H1 (cell line): ENCODE results near the gene GLG1.

Experiments used
- CTCF ChIP-seq, 3 experiments: IDR thresholded peaks; 1 replicate in 2 of 3; 2 replicates in 1 of 3; pipeline versions ENCODE4 v1.5.1 to v1.6.1; 2011; ENCODE audit warnings: low read length in 3 of 3, mild to moderate bottlenecking in 3 of 3, inconsistent platforms in 2 of 3, low read depth in 1 of 3, moderate library complexity in 1 of 3; ENCODE audit not compliant: insufficient read depth in 1 of 3; ENCODE audit errors: control extremely low read depth in 1 of 3
- EZH2 ChIP-seq: fragments of 200-600 bp; sonication (generic); IDR thresholded peaks from 2 replicates; pipeline ENCODE4 v1.7.1; 2012; ENCODE audit warnings: low read depth, mild to moderate bottlenecking, moderate library complexity, low read length, inconsistent platforms; ENCODE audit not compliant: severe bottlenecking
- KDM4A ChIP-seq: IDR thresholded peaks from one replicate; pipeline ENCODE4 v1.7.1; 2012; ENCODE audit warnings: low read depth, mild to moderate bottlenecking, moderate library complexity, low read length, inconsistent platforms; ENCODE audit not compliant: severe bottlenecking
- NRF1 ChIP-seq: IDR thresholded peaks from 2 replicates; pipeline ENCODE4 v1.6.1; 2011; ENCODE audit warnings: mild to moderate bottlenecking, low read depth, low read length, improper control_type of control experiment
- POLR2A ChIP-seq, 2 experiments: IDR thresholded peaks; 1 replicate in 1 of 2; 2 replicates in 1 of 2; pipeline ENCODE4 v1.6.1; 2011; ENCODE audit warnings: low read depth in 2 of 2, low read length in 2 of 2, mild to moderate bottlenecking in 2 of 2; ENCODE audit errors: control extremely low read depth in 1 of 2
- POLR2AphosphoS5 ChIP-seq: IDR thresholded peaks from 2 replicates; pipeline ENCODE4 v1.6.1; 2011; ENCODE audit warnings: low read depth, low read length
- RAD21 ChIP-seq, 2 experiments: IDR thresholded peaks in 1 of 2; conservative IDR thresholded peaks in 1 of 2; 2 replicates each; pipeline ENCODE4 v1.6.1; 2011; ENCODE audit warnings: low read depth in 2 of 2, low read length in 2 of 2, improper control_type of control experiment in 1 of 2, inconsistent platforms in 1 of 2, mild to moderate bottlenecking in 1 of 2, moderate library complexity in 1 of 2
- RNF2 ChIP-seq: fragments of 200-900, 300-1000 bp; sonication (generic); IDR thresholded peaks from 2 replicates; pipeline ENCODE4 v1.7.1; 2016; ENCODE audit warnings: borderline replicate concordance, low read depth, mild to moderate bottlenecking, antibody characterized with exemption, low read length; ENCODE audit not compliant: poor library complexity, severe bottlenecking; ENCODE audit errors: missing control alignments
- SP1 ChIP-seq: IDR thresholded peaks from 2 replicates; pipeline ENCODE4 v1.6.1; 2011; ENCODE audit warnings: low read depth, low read length
- SP2 ChIP-seq: IDR thresholded peaks from 2 replicates; pipeline ENCODE4 v1.6.1; 2012; ENCODE audit warnings: mild to moderate bottlenecking, low read length, inconsistent platforms
- YY1 ChIP-seq: IDR thresholded peaks from 2 replicates; pipeline ENCODE4 v1.6.1; 2011; ENCODE audit warnings: low read depth, mild to moderate bottlenecking, low read length
- ZNF274 ChIP-seq: IDR thresholded peaks from 2 replicates; pipeline ENCODE4 v1.7.0; 2012; ENCODE audit warnings: low read length, borderline replicate concordance; ENCODE audit errors: extremely low read depth
- TF ChIP-seq, protein P1 (sequence below): IDR thresholded peaks from 2 replicates; pipeline ENCODE4 v1.6.1; 2012; ENCODE audit warnings: low read length, inconsistent platforms

DNA sequence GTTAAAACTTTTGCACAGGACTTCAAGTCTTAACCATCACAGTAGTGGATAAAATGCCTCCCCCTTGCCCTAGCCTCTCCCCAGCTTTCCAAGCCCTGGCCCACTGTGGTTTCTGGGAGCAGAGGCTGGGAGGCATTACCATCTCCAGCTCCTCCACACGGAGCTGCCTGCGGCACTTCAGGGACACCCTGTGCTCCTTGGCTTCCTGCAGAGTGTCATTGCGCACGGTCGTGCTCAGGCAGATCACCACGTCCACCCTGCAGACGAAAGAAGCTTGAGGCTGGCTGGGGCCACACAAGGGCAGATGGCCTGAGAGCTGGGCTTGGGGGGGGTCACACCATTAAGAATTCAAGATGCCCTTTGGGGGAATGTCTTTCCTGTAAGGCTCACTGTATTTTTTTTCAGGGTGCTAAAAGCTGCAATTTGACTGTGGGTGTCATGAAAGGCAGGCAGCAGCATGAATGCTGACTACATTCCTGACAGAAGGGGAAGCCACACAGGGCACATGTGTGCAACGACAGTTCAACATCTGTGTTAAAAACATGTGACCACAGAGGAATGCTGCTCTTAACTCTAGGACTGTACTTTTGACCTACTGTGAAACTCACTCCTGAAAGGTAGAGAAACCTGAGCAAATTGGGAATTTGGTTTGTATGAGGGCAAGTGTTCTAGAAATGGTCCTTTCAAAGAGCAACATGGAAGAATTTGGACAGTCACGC lies 137.9 kb downstream of the GLG1 start:
- TF ChIP-seq POLR2A (IDR thresholded peaks at IDR 0.05; ENCODE audit: control extremely low read depth in 1 of 2, low read depth in 2 of 2, low read length in 2 of 2) (no peak), CTCF (IDR thresholded peaks at IDR 0.05; ENCODE audit: control extremely low read depth in 1 of 3, insufficient read depth in 1 of 3, low read depth in 1 of 3, low read length in 3 of 3) (no peak), ZNF274 (no peak), SP1 (no peak), SP2 (no peak), RAD21 (IDR thresholded peaks at IDR 0.05 in 1 of 2, conservative IDR thresholded peaks at IDR 0.05 in 1 of 2; ENCODE audit: low read depth in 2 of 2, low read length in 2 of 2) (no peak), YY1 (no peak), KDM4A (no peak), RNF2 (no peak), EZH2 (no peak), NRF1 (no peak), POLR2AphosphoS5 (no peak)
- TF ChIP-seq, protein P1, sequence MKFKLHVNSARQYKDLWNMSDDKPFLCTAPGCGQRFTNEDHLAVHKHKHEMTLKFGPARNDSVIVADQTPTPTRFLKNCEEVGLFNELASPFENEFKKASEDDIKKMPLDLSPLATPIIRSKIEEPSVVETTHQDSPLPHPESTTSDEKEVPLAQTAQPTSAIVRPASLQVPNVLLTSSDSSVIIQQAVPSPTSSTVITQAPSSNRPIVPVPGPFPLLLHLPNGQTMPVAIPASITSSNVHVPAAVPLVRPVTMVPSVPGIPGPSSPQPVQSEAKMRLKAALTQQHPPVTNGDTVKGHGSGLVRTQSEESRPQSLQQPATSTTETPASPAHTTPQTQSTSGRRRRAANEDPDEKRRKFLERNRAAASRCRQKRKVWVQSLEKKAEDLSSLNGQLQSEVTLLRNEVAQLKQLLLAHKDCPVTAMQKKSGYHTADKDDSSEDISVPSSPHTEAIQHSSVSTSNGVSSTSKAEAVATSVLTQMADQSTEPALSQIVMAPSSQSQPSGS, result no peak
